ENCODE measurements around the gene CD46.

The CD46 gene

GRCh38 chr1:207814469-207814868, 62.6 kb downstream of the CD46 start:
- no peak for DNase-seq (ENCODE audit: low read depth)

- no peak for DNase-seq (ENCODE audit: low read depth)
Measured at GRCh38 chr1:207815466-207815865, 63.6 kb downstream of the CD46 start.

GRCh38 chr1:207815913-207816291, 64.0 kb downstream of the CD46 start:
- no peak for DNase-seq (ENCODE audit: low read depth)

GRCh38 chr1:207817166-207817565, 65.3 kb downstream of the CD46 start:
- no peak for DNase-seq (ENCODE audit: low read depth)

GRCh38 chr1:207817778-207818751, 66.2 kb downstream of the CD46 start:
- no peak for DNase-seq (ENCODE audit: low read depth)

- no peak for DNase-seq (ENCODE audit: low read depth)
Measured at GRCh38 chr1:207818971-207819451, 67.2 kb downstream of the CD46 start.

- no peak for DNase-seq (ENCODE audit: low read depth)
Measured at GRCh38 chr1:207820568-207821463, 69.0 kb downstream of the CD46 start.

GRCh38 chr1:207821464-207822045, 69.7 kb downstream of the CD46 start:
- no peak for DNase-seq (ENCODE audit: low read depth)

- no peak for DNase-seq (ENCODE audit: low read depth)
Measured at GRCh38 chr1:207822124-207822601, 70.3 kb downstream of the CD46 start.

GRCh38 chr1:207822602-207823451, 71.0 kb downstream of the CD46 start:
- peak; percentile 27 for DNase-seq (ENCODE audit: low read depth)

- no peak for DNase-seq (ENCODE audit: low read depth)
Measured at GRCh38 chr1:207823531-207823879, 71.7 kb downstream of the CD46 start.

GRCh38 chr1:207823880-207824566, 72.2 kb downstream of the CD46 start:
- DNase-seq (ENCODE audit: low read depth): peak; percentile 27

- no peak for DNase-seq (ENCODE audit: low read depth)
Measured at GRCh38 chr1:207824691-207825408, 73.0 kb downstream of the CD46 start.

- DNase-seq (ENCODE audit: low read depth): no peak
Measured at GRCh38 chr1:207825409-207825695, 73.5 kb downstream of the CD46 start.

- DNase-seq (ENCODE audit: low read depth): peak; percentile 49
Measured at GRCh38 chr1:207825719-207826556, 74.1 kb downstream of the CD46 start.

- DNase-seq (ENCODE audit: low read depth): no peak
Measured at GRCh38 chr1:207826557-207827487, 75.0 kb downstream of the CD46 start.

- no peak for DNase-seq (ENCODE audit: low read depth)
Measured at GRCh38 chr1:207827488-207827830, 75.6 kb downstream of the CD46 start.

GRCh38 chr1:207828046-207828445, 76.2 kb downstream of the CD46 start:
- DNase-seq (ENCODE audit: low read depth): no peak

Measured in stimulated activated CD8-positive, alpha-beta memory T cell treated with anti-CD3 and anti-CD28 coated beads, Interleukin-15, amount 100 ng/mL, for 1 hour (primary cell).